Sigmoid colon (tissue), 7 donors: Measurements from ENCODE around the gene ADARB2. TPM values are rescaled to one million over a fixed set of nuclear protein-coding genes. Genes with fewer than 3 reads are reported as not detected.
A peak's percentile ranks its signal among the peaks of the same experiment; 100 is the strongest.

Experiments used
- DNase-seq: peaks from one replicate; pipeline ENCODE4 v3.0.0-alpha.2; 2019
- H3K27ac ChIP-seq, 4 donors: fragments of 200-600 bp; sonication (generic); one replicate each; pipeline ENCODE4 v1.5.1; 2016 to 2019; ENCODE audit warnings: mild to moderate bottlenecking in 1 of 4
- H3K27me3 ChIP-seq, 3 donors: fragments of 200-600 bp; sonication (generic); one replicate each; pipeline ENCODE4 v1.5.1; 2019; ENCODE audit warnings: mild to moderate bottlenecking in 1 of 3
- H3K36me3 ChIP-seq, 4 donors: fragments of 200-600 bp; sonication (generic); one replicate each; pipeline ENCODE4 v1.5.1; 2016 to 2019
- H3K4me1 ChIP-seq, 4 donors: fragments of 200-600 bp; sonication (generic); one replicate each; pipeline ENCODE4 v1.5.1; 2017 to 2019
- H3K4me3 ChIP-seq, 4 donors: fragments of 200-600 bp; sonication (generic); one replicate each; pipeline ENCODE4 v1.5.1; 2017 to 2019; ENCODE audit warnings: mild to moderate bottlenecking in 2 of 4, moderate library complexity in 1 of 4
- H3K9me3 ChIP-seq, 4 donors: fragments of 200-600 bp in 3 of 4; sonication (generic) in 3 of 4; one replicate each; pipeline versions ENCODE4 v1.5.1 to v1.6.1; 2013 to 2019
- CTCF ChIP-seq, 4 experiments: fragments of 450-650 bp in 3 of 4; fragments of 200-600 bp in 1 of 4; IDR thresholded peaks; one replicate each; pipeline ENCODE4 v1.5.1; 2016 to 2019; ENCODE audit warnings: antibody characterized with exemption in 4 of 4, mild to moderate bottlenecking in 3 of 4, moderate library complexity in 2 of 4
- EP300 ChIP-seq, 4 donors: sonication (generic); formaldehyde crosslinking; IDR thresholded peaks; one replicate each; pipeline ENCODE4 v1.6.1; 2017; ENCODE audit warnings: antibody characterized with exemption in 4 of 4
- POLR2A ChIP-seq, 2 donors: fragments of 450-650 bp; IDR thresholded peaks; one replicate each; pipeline ENCODE4 v1.6.1; 2016; ENCODE audit warnings: antibody characterized with exemption in 2 of 2, mild to moderate bottlenecking in 2 of 2, moderate library complexity in 2 of 2
- POLR2AphosphoS5 ChIP-seq, 4 donors: sonication (generic); formaldehyde crosslinking; IDR thresholded peaks; one replicate each; pipeline ENCODE4 v1.6.1; 2017; ENCODE audit warnings: antibody characterized with exemption in 4 of 4
- WGBS, 2 donors: extraction: QIAGEN DNeasy Blood & Tissue Kit; methylation state at CpG; one replicate each; pipeline ENCODE4 v1.1.7; 2013; 5-methylcytosine and 5-hydroxymethylcytosine counted together
- intact Hi-C: fragments of 100-400 bp; cut with DNase I; formaldehyde crosslinking; loops from one replicate; pipeline ENCODE4 v1.15.1; 2023
- polyA plus RNA-seq, 3 donors: library from polyadenylated mRNA; stranded (reverse); fragments of 200-250 nt; gene quantifications; one replicate each; pipeline ENCODE4 v1.2.3, GENCODE V29; 2013
- total RNA-seq, 4 donors: library from RNA; depleted of rRNA; stranded (reverse); fragments of >200 nt; gene quantifications; one replicate each; pipeline ENCODE4 v1.1.0, GENCODE V29; 2016
- donor health status: healthy with polysubstance abuse.
- donor health status: Bipolar disorder and iron deficiency.
- donor health status: healthy.

The ADARB2 gene
- total and polyA plus RNA-seq, 7 donors = 0.60 to 5.9 (median 3.5) TPM; not detected in 1

GRCh38 chr10:1287971-1288401, 449.3 kb downstream of the ADARB2 start:
- intact Hi-C loops = no loop called here
- H3K4me3 ChIP-seq = no peak overlapping the region
- DNase-seq = no peak
- H3K27ac ChIP-seq = no peak overlapping the region
- no peaks in the 10 kb centered on the region for H3K4me1 ChIP-seq
- TF ChIP-seq EP300 (IDR thresholded peaks at IDR 0.05) (no peak), POLR2AphosphoS5 (IDR thresholded peaks at IDR 0.05) (peak in 1 of 4 donors; percentile 20)
- H3K9me3 ChIP-seq = no peaks in the 10 kb centered on the region
- 50 to 73% methylated on average over 6 of the region's 6 CpGs for WGBS, 2 donors
- no peaks in the 10 kb centered on the region for H3K27me3 ChIP-seq
- H3K36me3 ChIP-seq = no peaks in the 10 kb centered on the region

GRCh38 chr10:1287487-1287886, 449.8 kb downstream of the ADARB2 start:
- TF ChIP-seq POLR2AphosphoS5 (IDR thresholded peaks at IDR 0.05) (no peak), POLR2A (IDR thresholded peaks at IDR 0.05) (no peak), EP300 (IDR thresholded peaks at IDR 0.05) (no peak), CTCF (IDR thresholded peaks at IDR 0.05) (no peak)
- no peaks in the 10 kb centered on the region for H3K4me1 ChIP-seq
- H3K9me3 ChIP-seq = no peaks in the 10 kb centered on the region
- H3K4me3 ChIP-seq = no peak overlapping the region
- no peaks in the 10 kb centered on the region for H3K36me3 ChIP-seq
- intact Hi-C loops = no loop called here
- DNase-seq = no peak
- no peak overlapping the region for H3K27ac ChIP-seq
- no peaks in the 10 kb centered on the region for H3K27me3 ChIP-seq
- 76 to 85% methylated on average over 7 of the region's 7 CpGs for WGBS, 2 donors

- intact Hi-C loops = no loop called here
- no peaks in the 10 kb centered on the region for H3K9me3 ChIP-seq
- no peak overlapping the region for H3K4me3 ChIP-seq
- H3K4me1 ChIP-seq = no peaks in the 10 kb centered on the region
- H3K36me3 ChIP-seq = no peaks in the 10 kb centered on the region
- no peak for DNase-seq
- no peak for TF ChIP-seq CTCF (IDR thresholded peaks at IDR 0.05)
- TF ChIP-seq POLR2AphosphoS5 (IDR thresholded peaks at IDR 0.05) = no peak
- no peak for TF ChIP-seq EP300 (IDR thresholded peaks at IDR 0.05)
- TF ChIP-seq POLR2A (IDR thresholded peaks at IDR 0.05) = no peak
- WGBS, 2 donors = 87 to 92% methylated on average over 8 of the region's 8 CpGs
- no peaks in the 10 kb centered on the region for H3K27me3 ChIP-seq
- no peak overlapping the region for H3K27ac ChIP-seq
These were observed 453.2 kb downstream of the ADARB2 start for GRCh38 chr10:1284076-1284475.

GRCh38 chr10:1281405-1281782, 455.9 kb downstream of the ADARB2 start:
- Histone ChIP-seq H3K4me1 (no peaks in the 10 kb centered on the region), H3K9me3 (no peaks in the 10 kb centered on the region), H3K36me3 (no peaks in the 10 kb centered on the region), H3K27me3 (no peaks in the 10 kb centered on the region), H3K4me3 (no peak overlapping the region), H3K27ac (no peak overlapping the region)
- intact Hi-C loops = no loop called here
- TF ChIP-seq EP300 (IDR thresholded peaks at IDR 0.05) (no peak), CTCF (IDR thresholded peaks at IDR 0.05) (no peak), POLR2A (IDR thresholded peaks at IDR 0.05) (no peak), POLR2AphosphoS5 (IDR thresholded peaks at IDR 0.05) (no peak)
- WGBS, 2 donors = 89 to 92% methylated on average over 9 of the region's 9 CpGs
- DNase-seq = no peak

GRCh38 chr10:1280466-1281404, 456.6 kb downstream of the ADARB2 start:
- Histone ChIP-seq H3K27ac (no peak overlapping the region), H3K9me3 (no peaks in the 10 kb centered on the region), H3K4me1 (no peaks in the 10 kb centered on the region), H3K4me3 (no peak overlapping the region), H3K27me3 (no peaks in the 10 kb centered on the region), H3K36me3 (no peaks in the 10 kb centered on the region)
- intact Hi-C loops = no loop called here
- 80% methylated on average over 19 of the region's 19 CpGs for WGBS, 2 donors
- DNase-seq = no peak
- TF ChIP-seq POLR2A (IDR thresholded peaks at IDR 0.05) (no peak), EP300 (IDR thresholded peaks at IDR 0.05) (no peak), CTCF (IDR thresholded peaks at IDR 0.05) (no peak), POLR2AphosphoS5 (IDR thresholded peaks at IDR 0.05) (no peak)
